Measurements from ENCODE around the gene TMEM132D. TPM values are rescaled to one million over a fixed set of nuclear protein-coding genes. Genes with fewer than 3 reads are reported as not detected.

TMEM132D gene
- total and polyA plus RNA-seq, 2 of the 8 experiments (the other 6 are each of a cell fraction or from before 2014, with no cell fraction given) = 3.5 to 10.1 TPM

- no peak overlapping the region for H3K18ac ChIP-seq (ENCODE audit: extremely low read depth, low read length)
- H3K4me3 ChIP-seq (ENCODE audit: extremely low read depth in 1 of 4, insufficient read depth in 2 of 4, low read depth in 3 of 4, low read length in 4 of 4) = no peak overlapping the region
- no peak overlapping the region for H3K56ac ChIP-seq (replicated peaks; ENCODE audit: insufficient read length, low read depth, low read length)
- no peak overlapping the region; the same call in 1 of the 2 replicates for H4K8ac ChIP-seq (ENCODE audit: extremely low read depth, insufficient read depth, low read length)
- no peaks in the 10 kb centered on the region for H3K9me3 ChIP-seq (ENCODE audit: insufficient read depth in 2 of 2, low read depth in 1 of 2, low read length in 1 of 2)
- no peak overlapping the region for H3K4me2 ChIP-seq (ENCODE audit: insufficient read depth in 1 of 2, low read depth in 2 of 2, low read length in 2 of 2)
- H3K23me2 ChIP-seq (ENCODE audit: low read depth, low read length) = no peaks in the 10 kb centered on the region
- peaks cover under 1 to 11% (median 7%) of the 10 kb centered on the region in 4 experiments for H3K4me1 ChIP-seq (replicated peaks in 1 of 4; ENCODE audit: control insufficient read depth in 3 of 4, insufficient read depth in 4 of 4, low read length in 3 of 4)
- TF ChIP-seq SIX5 (IDR thresholded peaks at IDR 0.05; ENCODE audit: low read depth, low read length) (no peak), SP4 (IDR thresholded peaks at IDR 0.05; ENCODE audit: low read length) (no peak), YY1 (IDR thresholded peaks at IDR 0.05; ENCODE audit: low read depth, low read length) (no peak), EGR1 (IDR thresholded peaks at IDR 0.05; ENCODE audit: borderline replicate concordance, low read depth, low read length) (no peak), CHD1 (IDR thresholded peaks at IDR 0.05; ENCODE audit: low read depth, low read length) (no peak), POU5F1 (IDR thresholded peaks at IDR 0.05; ENCODE audit: low read depth, low read length) (no peak), CHD2 (IDR thresholded peaks at IDR 0.05; ENCODE audit: low read length) (no peak), BCL11A (IDR thresholded peaks at IDR 0.05; ENCODE audit: low read depth in 2 of 2, low read length in 2 of 2) (no peak), JUN (IDR thresholded peaks at IDR 0.05; ENCODE audit: low read depth, low read length) (no peak), FOSL1 (IDR thresholded peaks at IDR 0.05; ENCODE audit: insufficient read depth, low read depth, low read length) (no peak), KDM5A (IDR thresholded peaks at IDR 0.05; ENCODE audit: low read length) (no peak), GTF2F1 (IDR thresholded peaks at IDR 0.05; ENCODE audit: borderline replicate concordance, low read depth, low read length) (no peak), BACH1 (IDR thresholded peaks at IDR 0.05; ENCODE audit: low read length) (no peak)
- peaks cover 0 to 1% of the 10 kb centered on the region in 2 experiments for H4K20me1 ChIP-seq (replicated peaks in 1 of 2; ENCODE audit: control insufficient read depth in 1 of 2, insufficient read depth in 2 of 2, low read length in 2 of 2)
- no peaks in the 10 kb centered on the region; a peak in 1 of 8 replicates for H3K36me3 ChIP-seq (ENCODE audit: control insufficient read depth in 2 of 4, insufficient read depth in 4 of 4, low read length in 3 of 4)
- peaks cover 0 to 14% of the 10 kb centered on the region in 2 experiments; a peak in 2 of 4 replicates for H3K79me2 ChIP-seq (ENCODE audit: control insufficient read depth in 1 of 2, insufficient read depth in 2 of 2, low read length in 2 of 2)
- H2BK12ac ChIP-seq (ENCODE audit: low read depth, low read length) = peak overlapping the region; percentile 44; the same call in 1 of the 2 replicates
- WGBS, 2 experiments (ENCODE audit: extremely low coverage in 1 of 2, insufficient coverage in 1 of 2, insufficient read length in 1 of 2, insufficient replicate concordance in 2 of 2, low coverage in 1 of 2, low lambda C conversion rate in 2 of 2, missing lambda C conversion rate in 1 of 2) = 77% methylated on average over 9 of the region's 9 CpGs; no CpG with 5 or more reads in 1 of the 2 experiments
- DNase-seq (ENCODE audit: low read depth in 1 of 2, low spot score in 2 of 2) (no peak), FAIRE-seq (no peak)
- POLR2A ChIA-PET (ENCODE audit: partially characterized antibody) = interaction anchor here (1.2 kb wide), 1 partner anchor 16 kb away, joined by 3 read pairs; no protein-coding TSS in a partner anchor
- CTCF ChIA-PET (ENCODE audit: partially characterized antibody) = interaction anchor here (1.3 kb wide), 1 partner anchor 380 kb away, joined by 3 read pairs; no protein-coding TSS in a partner anchor
- H3K27me3 ChIP-seq (replicated peaks in 1 of 4; ENCODE audit: control insufficient read depth in 3 of 4, extremely low read depth in 1 of 4, insufficient read depth in 3 of 4, low read length in 3 of 4) = no peaks in the 10 kb centered on the region
- peak overlapping the region; percentile 59 for H4K91ac ChIP-seq (replicated peaks; ENCODE audit: insufficient read length, low read length)
- peak overlapping the region; percentile 94; the same call in 1 of the 2 replicates for H2BK20ac ChIP-seq (ENCODE audit: low read length)
- no peak overlapping the region for H2AFZ ChIP-seq (ENCODE audit: low read length)
- no peak overlapping the region for H3K4ac ChIP-seq (replicated peaks; ENCODE audit: insufficient read length, low read depth, low read length)
- no peak overlapping the region for H2BK15ac ChIP-seq (ENCODE audit: low read length)
- no peak overlapping the region for H4K5ac ChIP-seq (ENCODE audit: insufficient read length, low read depth, low read length)
- H3K79me1 ChIP-seq (ENCODE audit: low read depth, low read length) = no peaks in the 10 kb centered on the region; the same call in 1 of the 2 replicates
- H2BK120ac ChIP-seq (replicated peaks; ENCODE audit: low read depth, low read length) = no peak overlapping the region
- H3K14ac ChIP-seq (ENCODE audit: insufficient read length) = no peak overlapping the region
- H3K27ac ChIP-seq (ENCODE audit: low read depth, low read length) = no peak overlapping the region
- H2BK5ac ChIP-seq (ENCODE audit: low read depth, low read length) = no peak overlapping the region; the same call in 1 of the 2 replicates
- H3K9ac ChIP-seq (replicated peaks in 1 of 4; ENCODE audit: extremely low read depth in 1 of 4, low read depth in 3 of 4, low read length in 3 of 4) = no peak overlapping the region
- no peak overlapping the region for H3K23ac ChIP-seq (ENCODE audit: insufficient read length)
- H2AK5ac ChIP-seq (ENCODE audit: low read depth, low read length) = no peak overlapping the region; the same call in 1 of the 2 replicates
Measured at GRCh38 chr12:129825316-129825715, 78.5 kb downstream of the TMEM132D start.

Measured in H1 (cell line).